Esophagus muscularis mucosa (tissue), 4 donors: ENCODE results near the gene BTRC.

ENCODE experiments used
- CTCF ChIP-seq, 3 experiments: fragments of 200-600 bp in 2 of 3; fragments of 450-650 bp in 1 of 3; sonication (generic) in 2 of 3; IDR thresholded peaks; one replicate each; pipeline ENCODE4 v1.5.1; 2017 to 2019; ENCODE audit warnings: antibody characterized with exemption in 3 of 3, mild to moderate bottlenecking in 2 of 3, moderate library complexity in 1 of 3
- EP300 ChIP-seq: sonication (generic); formaldehyde crosslinking; IDR thresholded peaks from one replicate; pipeline ENCODE4 v1.6.1; 2017; ENCODE audit warnings: antibody characterized with exemption
- POLR2A ChIP-seq: fragments of 450-650 bp; IDR thresholded peaks from one replicate; pipeline ENCODE4 v1.6.1; 2017; ENCODE audit warnings: antibody characterized with exemption, moderate library complexity, mild to moderate bottlenecking, low read depth
- POLR2AphosphoS5 ChIP-seq, 2 donors: sonication (generic); formaldehyde crosslinking; IDR thresholded peaks; one replicate each; pipeline ENCODE4 v1.6.1; 2017; ENCODE audit warnings: antibody characterized with exemption in 2 of 2

GRCh38 chr10:101397140-101397539 is 43.2 kb downstream of the BTRC start:
- TF ChIP-seq CTCF (IDR thresholded peaks at IDR 0.05) (no peak), POLR2AphosphoS5 (IDR thresholded peaks at IDR 0.05) (no peak), POLR2A (no peak), EP300 (no peak)
